ENCODE results near the gene MATCAP1. TPM values are rescaled to one million over a fixed set of nuclear protein-coding genes. Genes with fewer than 3 reads are reported as not detected.

MATCAP1 gene
- total and polyA plus RNA-seq, 2 of the 8 experiments (the other 6 are each of a cell fraction or from before 2014, with no cell fraction given), result 22.9 to 27.5 TPM

MicroRNA genes within 50 kb of the gene (microRNA counts, 767-probe panel; counts per million panel counts)
- 879 counts per million, percentile 95 among the panel's probes with 10 or more counts for microRNA hsa-miR-328

Small RNA genes lying within 50 kb of the gene (microRNA-seq; reads per million reads assigned to microRNA genes)
- 0.92 to 1.8 reads per million in 2 experiments for gene MIR328 (ENCODE audit: borderline microRNAs expressed in 2 of 2, borderline number of aligned reads in 2 of 2, borderline replicate concordance in 1 of 2)

Small RNA genes lying within 50 kb of the gene (small RNA-seq; reads per million reads assigned to genes)
- gene MIR328 (ENCODE audit: insufficient read depth), result 6.9 reads per million, percentile 73 among the genes with 10 or more reads in this experiment

Other genes starting within 250 kb of the MATCAP1 start
- gene CIAO2B, start 249.6 kb downstream of the MATCAP1 start, total RNA-seq (2021; fragmentation: NEBNext Ultra II Directional; extraction: Animal tissue kit (Norgen Biotek cat#: 25700)), result 65.6 and 71.3 TPM in 2 replicates
- 248 and 256 TPM in 2 replicates for gene CIAO2B, start 249.6 kb downstream of the MATCAP1 start, polyA plus RNA-seq (2011; rRNA removed)
- 14.4 and 14.7 TPM in 2 replicates for gene CES2, start 248.4 kb downstream of the MATCAP1 start, total RNA-seq (2021; fragmentation: NEBNext Ultra II Directional; extraction: Animal tissue kit (Norgen Biotek cat#: 25700))
- 8.6 and 16.8 TPM in 2 replicates for gene CES2, start 248.4 kb downstream of the MATCAP1 start, polyA plus RNA-seq (2011; rRNA removed)
- 1.6 and 1.7 TPM in 2 replicates for gene CES3, start 222.7 kb downstream of the MATCAP1 start, total RNA-seq (2021; fragmentation: NEBNext Ultra II Directional; extraction: Animal tissue kit (Norgen Biotek cat#: 25700))
- gene CES3, start 222.7 kb downstream of the MATCAP1 start, polyA plus RNA-seq (2011; rRNA removed), result 2.2 and 2.8 TPM in 2 replicates
- gene CES4A, start 195.4 kb downstream of the MATCAP1 start, total RNA-seq (2021; fragmentation: NEBNext Ultra II Directional; extraction: Animal tissue kit (Norgen Biotek cat#: 25700)), result 0.93 TPM in 1 of 2 replicates, not detected in the other
- 0.88 and 1.5 TPM in 2 replicates for gene CES4A, start 195.4 kb downstream of the MATCAP1 start, polyA plus RNA-seq (2011; rRNA removed)
- gene CBFB, start 154.8 kb downstream of the MATCAP1 start, total RNA-seq (2021; fragmentation: NEBNext Ultra II Directional; extraction: Animal tissue kit (Norgen Biotek cat#: 25700)), result 31.6 and 34.3 TPM in 2 replicates
- 8.0 and 11.5 TPM in 2 replicates for gene CBFB, start 154.8 kb downstream of the MATCAP1 start, polyA plus RNA-seq (2011; rRNA removed)
- gene PHAF1, start 74.0 kb downstream of the MATCAP1 start, total RNA-seq (2021; fragmentation: NEBNext Ultra II Directional; extraction: Animal tissue kit (Norgen Biotek cat#: 25700)), result 18.6 TPM in 2 replicates
- gene PHAF1, start 74.0 kb downstream of the MATCAP1 start, polyA plus RNA-seq (2011; rRNA removed), result 20.6 and 26.4 TPM in 2 replicates
- 3.5 and 4.7 TPM in 2 replicates for gene B3GNT9, start 33.0 kb downstream of the MATCAP1 start, total RNA-seq (2021; fragmentation: NEBNext Ultra II Directional; extraction: Animal tissue kit (Norgen Biotek cat#: 25700))
- 9.0 and 10.2 TPM in 2 replicates for gene B3GNT9, start 33.0 kb downstream of the MATCAP1 start, polyA plus RNA-seq (2011; rRNA removed)
- gene TRADD, start 24.1 kb downstream of the MATCAP1 start, total RNA-seq (2021; fragmentation: NEBNext Ultra II Directional; extraction: Animal tissue kit (Norgen Biotek cat#: 25700)), result 0.19 and 0.29 TPM in 2 replicates
- 0.50 and 0.60 TPM in 2 replicates for gene TRADD, start 24.1 kb downstream of the MATCAP1 start, polyA plus RNA-seq (2011; rRNA removed)
- gene FBXL8, start 24.0 kb downstream of the MATCAP1 start, total RNA-seq (2021; fragmentation: NEBNext Ultra II Directional; extraction: Animal tissue kit (Norgen Biotek cat#: 25700)), result not detected in 2 replicates
- gene FBXL8, start 24.0 kb downstream of the MATCAP1 start, polyA plus RNA-seq (2011; rRNA removed), result 0.11 and 0.67 TPM in 2 replicates
- not detected in 2 replicates for gene HSF4, start 19.2 kb downstream of the MATCAP1 start, total RNA-seq (2021; fragmentation: NEBNext Ultra II Directional; extraction: Animal tissue kit (Norgen Biotek cat#: 25700))
- gene HSF4, start 19.2 kb downstream of the MATCAP1 start, polyA plus RNA-seq (2011; rRNA removed), result 0.14 and 0.93 TPM in 2 replicates
- gene NOL3, start 13.4 kb downstream of the MATCAP1 start, total RNA-seq (2021; fragmentation: NEBNext Ultra II Directional; extraction: Animal tissue kit (Norgen Biotek cat#: 25700)), result 1.6 and 2.2 TPM in 2 replicates
- gene NOL3, start 13.4 kb downstream of the MATCAP1 start, polyA plus RNA-seq (2011; rRNA removed), result 4.1 and 4.6 TPM in 2 replicates
- gene EXOC3L1, start 6.2 kb upstream of the MATCAP1 start, total RNA-seq (2021; fragmentation: NEBNext Ultra II Directional; extraction: Animal tissue kit (Norgen Biotek cat#: 25700)), result 1.3 and 1.7 TPM in 2 replicates
- gene EXOC3L1, start 6.2 kb upstream of the MATCAP1 start, polyA plus RNA-seq (2011; rRNA removed), result 1.3 and 2.1 TPM in 2 replicates
- 78.0 and 79.9 TPM in 2 replicates for gene E2F4, start 8.2 kb upstream of the MATCAP1 start, total RNA-seq (2021; fragmentation: NEBNext Ultra II Directional; extraction: Animal tissue kit (Norgen Biotek cat#: 25700))
- gene E2F4, start 8.2 kb upstream of the MATCAP1 start, polyA plus RNA-seq (2011; rRNA removed), result 157 and 194 TPM in 2 replicates
- 9.2 and 9.6 TPM in 2 replicates for gene ELMO3, start 15.2 kb upstream of the MATCAP1 start, total RNA-seq (2021; fragmentation: NEBNext Ultra II Directional; extraction: Animal tissue kit (Norgen Biotek cat#: 25700))
- 10.9 and 14.4 TPM in 2 replicates for gene ELMO3, start 15.2 kb upstream of the MATCAP1 start, polyA plus RNA-seq (2011; rRNA removed)
- 37.7 and 37.9 TPM in 2 replicates for gene TMEM208, start 43.2 kb upstream of the MATCAP1 start, total RNA-seq (2021; fragmentation: NEBNext Ultra II Directional; extraction: Animal tissue kit (Norgen Biotek cat#: 25700))
- gene TMEM208, start 43.2 kb upstream of the MATCAP1 start, polyA plus RNA-seq (2011; rRNA removed), result 93.9 and 100.0 TPM in 2 replicates
- 55.4 and 60.7 TPM in 2 replicates for gene FHOD1, start 63.5 kb upstream of the MATCAP1 start, total RNA-seq (2021; fragmentation: NEBNext Ultra II Directional; extraction: Animal tissue kit (Norgen Biotek cat#: 25700))
- 31.3 and 49.1 TPM in 2 replicates for gene FHOD1, start 63.5 kb upstream of the MATCAP1 start, polyA plus RNA-seq (2011; rRNA removed)
- gene SLC9A5, start 65.0 kb upstream of the MATCAP1 start, total RNA-seq (2021; fragmentation: NEBNext Ultra II Directional; extraction: Animal tissue kit (Norgen Biotek cat#: 25700)), result 7.9 and 8.5 TPM in 2 replicates
- gene SLC9A5, start 65.0 kb upstream of the MATCAP1 start, polyA plus RNA-seq (2011; rRNA removed), result 8.6 and 11.6 TPM in 2 replicates
- 7.4 and 7.7 TPM in 2 replicates for gene PLEKHG4, start 95.6 kb upstream of the MATCAP1 start, total RNA-seq (2021; fragmentation: NEBNext Ultra II Directional; extraction: Animal tissue kit (Norgen Biotek cat#: 25700))
- 11.1 and 19.8 TPM in 2 replicates for gene PLEKHG4, start 95.6 kb upstream of the MATCAP1 start, polyA plus RNA-seq (2011; rRNA removed)
- 0.06 and 0.63 TPM in 2 replicates for gene KCTD19, start 142.8 kb upstream of the MATCAP1 start, total RNA-seq (2021; fragmentation: NEBNext Ultra II Directional; extraction: Animal tissue kit (Norgen Biotek cat#: 25700))
- gene KCTD19, start 142.8 kb upstream of the MATCAP1 start, polyA plus RNA-seq (2011; rRNA removed), result 0.24 and 0.47 TPM in 2 replicates
- gene LRRC36, start 142.9 kb upstream of the MATCAP1 start, total RNA-seq (2021; fragmentation: NEBNext Ultra II Directional; extraction: Animal tissue kit (Norgen Biotek cat#: 25700)), result 0.44 TPM in 1 of 2 replicates, not detected in the other
- 0.09 and 0.15 TPM in 2 replicates for gene LRRC36, start 142.9 kb upstream of the MATCAP1 start, polyA plus RNA-seq (2011; rRNA removed)
- 0.61 and 1.0 TPM in 2 replicates for gene TPPP3, start 209.5 kb upstream of the MATCAP1 start, total RNA-seq (2021; fragmentation: NEBNext Ultra II Directional; extraction: Animal tissue kit (Norgen Biotek cat#: 25700))
- 0.77 and 1.3 TPM in 2 replicates for gene TPPP3, start 209.5 kb upstream of the MATCAP1 start, polyA plus RNA-seq (2011; rRNA removed)
- 3.1 and 3.5 TPM in 2 replicates for gene ZDHHC1, start 232.5 kb upstream of the MATCAP1 start, total RNA-seq (2021; fragmentation: NEBNext Ultra II Directional; extraction: Animal tissue kit (Norgen Biotek cat#: 25700))
- 4.9 and 7.5 TPM in 2 replicates for gene ZDHHC1, start 232.5 kb upstream of the MATCAP1 start, polyA plus RNA-seq (2011; rRNA removed)
- 25.9 and 28.7 TPM in 2 replicates for gene HSD11B2, start 247.2 kb upstream of the MATCAP1 start, total RNA-seq (2021; fragmentation: NEBNext Ultra II Directional; extraction: Animal tissue kit (Norgen Biotek cat#: 25700))
- gene HSD11B2, start 247.2 kb upstream of the MATCAP1 start, polyA plus RNA-seq (2011; rRNA removed), result 32.9 and 41.9 TPM in 2 replicates